Fibroblast of mammary gland (primary cell): ENCODE data around the gene TACC2.
A peak's percentile ranks its signal among the peaks of the same experiment; 100 is the strongest.
"Not testable (repeated sequence)": the region's sequence is repeated elsewhere in the genome, so short reads cannot be mapped to it uniquely, and the experiment has no call there.

Experiments used
- DNase-seq: peaks from one replicate; pipeline ENCODE4 v3.0.0-alpha.2; 2010; ENCODE audit warnings: low read depth
- H3K4me3 ChIP-seq: 2 replicates; pipeline ENCODE4 v1.5.1; 2011; ENCODE audit warnings: low read depth, mild to moderate bottlenecking, low read length, moderate library complexity; ENCODE audit not compliant: control insufficient read depth
- CTCF ChIP-seq: conservative IDR thresholded peaks from 2 replicates; pipeline ENCODE4 v1.5.1; 2011; ENCODE audit warnings: low read depth, low read length, inconsistent platforms; ENCODE audit not compliant: control insufficient read depth, insufficient read depth

TACC2 gene

GRCh38 chr10:121952226-121952625 lies 36.7 kb upstream of the TACC2 start:
- TF ChIP-seq CTCF: no peak

GRCh38 chr10:121956111-121957061 lies 32.6 kb upstream of the TACC2 start:
- no peak overlapping the region for H3K4me3 ChIP-seq
- DNase-seq: peak; percentile 75
- TF ChIP-seq CTCF: no peak

More at GRCh38 chr10:121952226-121952625, 36.7 kb upstream of the TACC2 start:
- no peak overlapping the region for H3K4me3 ChIP-seq
- DNase-seq: peak; percentile 89

GRCh38 chr10:121959671-121960070 lies 29.3 kb upstream of the TACC2 start:
- DNase-seq: no peak
- TF ChIP-seq CTCF: no peak

GRCh38 chr10:121961456-121961855 lies 27.5 kb upstream of the TACC2 start:
- DNase-seq: no peak
- H3K4me3 ChIP-seq: no peak overlapping the region
- TF ChIP-seq CTCF: no peak

More at GRCh38 chr10:121959671-121960070, 29.3 kb upstream of the TACC2 start:
- H3K4me3 ChIP-seq: no peak overlapping the region

GRCh38 chr10:121965996-121966395 lies 23.0 kb upstream of the TACC2 start:
- no peak for TF ChIP-seq CTCF

GRCh38 chr10:121969086-121969485 lies 19.9 kb upstream of the TACC2 start:
- not testable (repeated sequence) for H3K4me3 ChIP-seq, DNase-seq

More at GRCh38 chr10:121965996-121966395, 23.0 kb upstream of the TACC2 start:
- no peak for DNase-seq
- H3K4me3 ChIP-seq: no peak overlapping the region

GRCh38 chr10:121974019-121974534 lies 14.9 kb upstream of the TACC2 start:
- TF ChIP-seq CTCF: no peak
- DNase-seq: no peak
- peak overlapping the region; percentile 80 for H3K4me3 ChIP-seq
